Uterus (tissue), 4 donors: ENCODE results near the gene PDE1C. TPM values are rescaled to one million over a fixed set of nuclear protein-coding genes. Genes with fewer than 3 reads are reported as not detected.

Experiments
- DNase-seq, 2 donors: peaks; one replicate each; pipeline ENCODE4 v3.0.0-alpha.2; 2019 to 2020
- H3K27ac ChIP-seq, 2 donors: fragments of 200-600 bp; sonication (generic); 1 replicate in 1 of 2; 2 replicates in 1 of 2; pipeline ENCODE4 v1.5.1; 2016 to 2018
- H3K27me3 ChIP-seq, 2 donors: fragments of 200-600 bp; sonication (generic); one replicate each; pipeline ENCODE4 v1.5.1; 2018 to 2019; ENCODE audit warnings: control low read depth in 1 of 2
- H3K36me3 ChIP-seq, 2 donors: fragments of 200-600 bp; sonication (generic); one replicate each; pipeline ENCODE4 v1.5.1; 2019; ENCODE audit warnings: control low read depth in 1 of 2
- H3K4me1 ChIP-seq, 2 donors: fragments of 200-600 bp; sonication (generic); one replicate each; pipeline ENCODE4 v1.5.1; 2018 to 2019; ENCODE audit warnings: control low read depth in 1 of 2
- H3K4me3 ChIP-seq, 2 donors: fragments of 200-600 bp; sonication (generic); 1 replicate in 1 of 2; 2 replicates in 1 of 2; pipeline ENCODE4 v1.5.1; 2018 to 2019; ENCODE audit warnings: mild to moderate bottlenecking in 1 of 2
- H3K9me3 ChIP-seq, 2 donors: fragments of 200-600 bp; sonication (generic); one replicate each; pipeline ENCODE4 v1.5.1; 2019; ENCODE audit warnings: control low read depth in 1 of 2
- POLR2A ChIP-seq, 2 donors: fragments of 450-650 bp; IDR thresholded peaks; one replicate each; pipeline ENCODE4 v1.6.1; 2016; ENCODE audit warnings: antibody characterized with exemption in 2 of 2, mild to moderate bottlenecking in 1 of 2, moderate library complexity in 1 of 2
- intact Hi-C: fragments of 100-400 bp; cut with DNase I; formaldehyde crosslinking; loops from one replicate; pipeline ENCODE4 v1.15.1; 2023; ENCODE audit warnings: low total_unique reads
- total RNA-seq, 4 donors: library from RNA; depleted of rRNA in 3 of 4; stranded (reverse); fragments of >200 nt in 3 of 4; gene quantifications; one replicate each; pipeline versions ENCODE4 v1.1.0 to v1.2.4, GENCODE V29; 2014 to 2023
- TF ChIP-seq, protein P1 (sequence below), 4 experiments: fragments of 200-600 bp in 2 of 4; fragments of 450-650 bp in 2 of 4; sonication (generic) in 2 of 4; IDR thresholded peaks; one replicate each; pipeline ENCODE4 v1.5.1; 2016 to 2019; ENCODE audit warnings: antibody characterized with exemption in 4 of 4, mild to moderate bottlenecking in 2 of 4, moderate library complexity in 1 of 4
- donor health status: DM: yes; HTN: yes; CAD: no.

The PDE1C gene
- total RNA-seq, 4 donors from 2014 or later, result 5.9 to 26.4 (median 13.7) TPM

DNA sequence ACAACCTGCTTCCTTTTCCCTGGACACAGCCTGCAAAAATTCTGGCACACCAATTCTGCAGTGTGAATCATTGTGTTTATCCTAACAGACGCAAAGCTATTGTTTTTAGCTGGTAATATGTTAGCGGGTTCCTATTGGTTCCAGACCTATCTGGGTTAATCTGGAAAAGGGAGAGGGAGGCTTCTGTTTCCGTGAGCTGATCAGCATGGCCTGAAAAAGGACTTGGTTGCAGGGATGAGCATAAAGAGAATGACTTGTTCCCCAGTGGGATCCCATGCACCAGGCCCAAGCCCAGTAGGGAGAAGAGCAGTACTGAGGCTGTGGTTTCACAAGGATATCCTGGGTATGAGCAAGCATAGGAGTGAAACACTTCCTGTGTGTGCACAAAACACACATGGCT, 78.4 kb downstream of the PDE1C start:
- TF ChIP-seq POLR2A (IDR thresholded peaks at IDR 0.05), result no peak
- TF ChIP-seq, protein P1, sequence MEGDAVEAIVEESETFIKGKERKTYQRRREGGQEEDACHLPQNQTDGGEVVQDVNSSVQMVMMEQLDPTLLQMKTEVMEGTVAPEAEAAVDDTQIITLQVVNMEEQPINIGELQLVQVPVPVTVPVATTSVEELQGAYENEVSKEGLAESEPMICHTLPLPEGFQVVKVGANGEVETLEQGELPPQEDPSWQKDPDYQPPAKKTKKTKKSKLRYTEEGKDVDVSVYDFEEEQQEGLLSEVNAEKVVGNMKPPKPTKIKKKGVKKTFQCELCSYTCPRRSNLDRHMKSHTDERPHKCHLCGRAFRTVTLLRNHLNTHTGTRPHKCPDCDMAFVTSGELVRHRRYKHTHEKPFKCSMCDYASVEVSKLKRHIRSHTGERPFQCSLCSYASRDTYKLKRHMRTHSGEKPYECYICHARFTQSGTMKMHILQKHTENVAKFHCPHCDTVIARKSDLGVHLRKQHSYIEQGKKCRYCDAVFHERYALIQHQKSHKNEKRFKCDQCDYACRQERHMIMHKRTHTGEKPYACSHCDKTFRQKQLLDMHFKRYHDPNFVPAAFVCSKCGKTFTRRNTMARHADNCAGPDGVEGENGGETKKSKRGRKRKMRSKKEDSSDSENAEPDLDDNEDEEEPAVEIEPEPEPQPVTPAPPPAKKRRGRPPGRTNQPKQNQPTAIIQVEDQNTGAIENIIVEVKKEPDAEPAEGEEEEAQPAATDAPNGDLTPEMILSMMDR (IDR thresholded peaks at IDR 0.05), result no peak
- H3K9me3 ChIP-seq, result no peaks in the 10 kb centered on the region
- no peaks in the 10 kb centered on the region for H3K36me3 ChIP-seq
- H3K4me1 ChIP-seq, result no peaks in the 10 kb centered on the region
- no peak overlapping the region for H3K27ac ChIP-seq
- H3K27me3 ChIP-seq, result no peaks in the 10 kb centered on the region
- intact Hi-C loops, result no loop called here
- DNase-seq, result no peak
- no peak overlapping the region for H3K4me3 ChIP-seq

- Histone ChIP-seq H3K4me3 (no peak overlapping the region), H3K9me3 (no peaks in the 10 kb centered on the region), H3K36me3 (no peaks in the 10 kb centered on the region), H3K27me3 (no peaks in the 10 kb centered on the region), H3K27ac (no peak overlapping the region), H3K4me1 (no peaks in the 10 kb centered on the region)
- DNase-seq, result no peak
- intact Hi-C loops, result no loop called here
- TF ChIP-seq POLR2A (IDR thresholded peaks at IDR 0.05), result no peak
- TF ChIP-seq, protein P1 (IDR thresholded peaks at IDR 0.05), result no peak
Measured at GRCh38 chr7:31991406-31991805, 78.8 kb downstream of the PDE1C start.

GRCh38 chr7:31986878-31987518, 83.2 kb downstream of the PDE1C start:
- Histone ChIP-seq H3K27ac (no peak overlapping the region), H3K9me3 (no peaks in the 10 kb centered on the region), H3K4me3 (no peak overlapping the region), H3K36me3 (no peaks in the 10 kb centered on the region), H3K27me3 (no peaks in the 10 kb centered on the region), H3K4me1 (no peaks in the 10 kb centered on the region)
- no peak for DNase-seq
- intact Hi-C loops, result no loop called here
- no peak for TF ChIP-seq POLR2A (IDR thresholded peaks at IDR 0.05)
- TF ChIP-seq, protein P1 (IDR thresholded peaks at IDR 0.05), result no peak

DNA sequence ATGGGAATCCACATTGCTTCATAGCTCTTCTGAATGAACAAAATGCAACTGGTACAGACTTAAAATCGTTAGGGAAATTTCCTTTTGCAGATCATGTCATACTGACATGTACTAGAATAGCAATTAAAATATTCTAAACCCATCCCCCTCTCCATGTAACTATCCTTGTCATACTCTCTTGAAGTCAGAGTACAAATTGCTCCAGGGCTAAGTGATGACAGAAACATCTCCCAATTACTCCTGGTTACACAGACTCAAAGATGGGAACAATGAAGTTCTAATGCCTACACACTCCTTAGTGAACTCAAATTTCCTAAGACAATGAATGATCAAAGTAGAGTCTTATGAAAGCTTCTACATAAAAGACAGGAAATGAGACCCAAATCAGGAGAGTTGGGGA, 87.2 kb downstream of the PDE1C start:
- no peaks in the 10 kb centered on the region for H3K36me3 ChIP-seq
- intact Hi-C loops, result no loop called here
- H3K27me3 ChIP-seq, result no peaks in the 10 kb centered on the region

GRCh38 chr7:31981874-31982390, 88.3 kb downstream of the PDE1C start:
- Histone ChIP-seq H3K27ac (no peak overlapping the region), H3K27me3 (no peaks in the 10 kb centered on the region)

More for the DNA sequence above, 87.2 kb downstream of the PDE1C start:
- Histone ChIP-seq H3K4me1 (no peaks in the 10 kb centered on the region), H3K4me3 (no peak overlapping the region), H3K27ac (no peak overlapping the region), H3K9me3 (no peaks in the 10 kb centered on the region)
- no peak for DNase-seq
- TF ChIP-seq, protein P1 (IDR thresholded peaks at IDR 0.05), result no peak
- TF ChIP-seq POLR2A (IDR thresholded peaks at IDR 0.05), result no peak

More at GRCh38 chr7:31981874-31982390, 88.3 kb downstream of the PDE1C start:
- intact Hi-C loops, result no loop called here
- Histone ChIP-seq H3K4me3 (no peak overlapping the region), H3K36me3 (no peaks in the 10 kb centered on the region), H3K9me3 (no peaks in the 10 kb centered on the region), H3K4me1 (no peaks in the 10 kb centered on the region)
- no peak for DNase-seq
- no peak for TF ChIP-seq POLR2A (IDR thresholded peaks at IDR 0.05)
- TF ChIP-seq, protein P1 (IDR thresholded peaks at IDR 0.05), result no peak
